Superior temporal gyrus (tissue), 1 donor: ENCODE measurements around the gene NAALADL2.
"Not testable (repeated sequence)": the region's sequence is repeated elsewhere in the genome, so short reads cannot be mapped to it uniquely, and the experiment has no call there.

Experiments used
- DNase-seq: peaks from one replicate; pipeline ENCODE4 v3.0.0-alpha.2; 2016; ENCODE audit errors: extremely low spot score

NAALADL2 gene

DNA sequence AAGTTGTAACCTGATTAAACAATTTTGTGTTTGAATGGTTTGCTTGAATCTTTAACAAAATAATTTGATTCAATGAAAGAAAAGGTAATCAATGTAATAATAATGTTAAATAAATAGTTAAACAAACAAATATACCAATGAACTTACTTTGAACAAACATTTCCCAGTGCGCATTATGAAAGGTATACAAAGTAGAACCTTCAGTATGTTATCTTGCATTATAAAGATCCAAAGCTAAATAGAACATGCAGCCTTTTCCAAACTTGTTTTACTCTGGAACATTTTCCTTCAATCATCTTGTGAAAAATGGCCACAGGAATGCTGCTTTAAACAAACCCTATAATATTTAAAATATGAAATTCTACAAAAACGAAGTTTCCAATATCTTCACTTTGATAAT lies 620.0 kb downstream of the NAALADL2 start:
- no peak for DNase-seq

DNA sequence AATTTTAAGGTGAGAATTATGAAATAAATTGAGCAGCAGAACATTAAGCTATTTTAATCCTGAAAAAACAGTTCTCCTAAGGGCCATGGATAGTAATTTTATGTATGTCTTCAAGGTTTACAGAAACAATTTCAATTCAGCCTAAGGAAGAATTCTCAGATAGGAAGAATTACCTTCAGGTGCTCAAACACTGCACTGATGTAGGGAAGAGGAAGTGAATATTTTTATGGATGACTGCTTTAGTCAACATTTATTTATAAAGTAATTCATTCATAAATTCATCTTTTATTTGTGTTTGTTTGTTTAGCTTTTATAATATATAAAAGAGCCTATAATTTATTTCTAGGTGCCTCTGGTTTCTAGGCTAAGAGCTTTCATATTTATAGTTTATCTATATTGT lies 620.7 kb downstream of the NAALADL2 start:
- DNase-seq = no peak

DNA sequence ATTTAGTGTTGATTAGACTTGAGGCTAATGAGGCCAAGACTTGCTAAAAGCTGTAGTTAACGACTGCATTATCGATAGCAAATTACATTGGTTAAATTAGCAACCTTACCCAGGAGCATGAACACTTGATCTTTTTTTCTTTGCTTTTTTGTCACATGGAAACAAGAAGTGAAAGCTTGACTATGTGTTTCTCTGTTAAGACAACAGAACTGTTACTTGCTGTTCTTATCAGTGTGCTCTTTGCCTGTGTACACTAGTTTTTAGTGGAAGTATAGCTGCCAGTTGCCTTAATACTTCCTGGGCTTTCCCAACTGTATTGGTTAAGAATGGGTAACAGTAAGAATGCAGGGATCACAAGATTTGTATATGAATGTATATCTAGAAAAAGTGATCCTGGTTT lies 625.5 kb downstream of the NAALADL2 start:
- no peak for DNase-seq

DNA sequence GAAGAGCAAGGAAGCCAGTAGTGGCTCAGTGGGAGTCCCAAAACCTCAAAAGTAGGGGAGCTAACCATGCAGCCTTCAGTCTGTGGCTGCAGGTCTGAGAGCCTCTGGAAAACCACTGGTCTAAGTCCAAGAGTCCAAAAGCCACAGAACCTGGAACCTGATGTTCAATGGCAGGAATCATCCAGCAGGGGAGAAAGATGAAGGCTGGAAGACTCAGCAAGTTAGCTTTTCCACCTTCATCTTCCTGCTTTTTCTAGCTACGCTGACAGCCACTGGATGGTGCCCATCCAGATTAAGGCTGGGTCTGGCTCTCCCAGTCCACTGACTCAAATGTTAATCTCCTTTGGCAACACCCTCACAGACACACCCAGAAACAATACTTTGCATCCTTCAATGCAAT lies 626.3 kb downstream of the NAALADL2 start:
- no peak for DNase-seq

DNA sequence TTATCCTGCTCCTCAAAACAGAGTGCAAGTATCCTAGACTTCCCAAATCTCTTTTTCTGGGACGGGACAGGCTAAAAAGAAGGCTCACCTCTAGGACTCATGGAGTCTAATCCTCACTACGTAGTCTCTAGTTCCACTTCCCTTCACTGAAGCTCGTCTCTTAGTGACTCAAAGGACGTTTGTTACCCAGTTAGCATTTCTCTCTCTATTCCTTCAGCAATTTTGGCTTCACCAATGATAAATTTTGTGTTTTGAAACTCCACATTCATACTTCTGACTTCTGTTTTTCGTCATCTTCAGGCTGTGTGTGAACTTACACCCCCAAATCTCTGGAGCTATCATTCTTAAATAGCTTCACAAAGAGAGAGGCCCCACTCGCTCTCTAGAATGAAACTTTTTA lies 627.1 kb downstream of the NAALADL2 start:
- DNase-seq = no peak

DNA sequence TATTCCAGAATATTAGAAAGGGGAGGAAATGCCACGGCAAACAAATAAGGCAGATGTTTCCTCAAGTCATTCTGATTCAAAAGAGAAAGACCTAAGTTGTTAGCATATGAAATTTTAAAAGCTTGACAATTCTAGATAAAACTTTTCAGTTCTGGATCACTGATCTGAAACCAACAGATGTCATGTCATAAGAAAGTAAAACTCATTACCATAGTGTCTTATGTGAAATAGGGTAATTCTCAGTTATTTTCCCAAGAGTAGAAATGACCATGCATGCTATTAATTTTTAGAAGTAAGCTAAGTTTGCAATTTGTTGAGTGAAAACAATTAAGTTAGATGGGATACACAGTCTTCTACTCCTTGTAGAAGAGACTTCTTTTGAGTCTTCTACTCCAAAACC lies 630.3 kb downstream of the NAALADL2 start:
- DNase-seq = no peak

DNA sequence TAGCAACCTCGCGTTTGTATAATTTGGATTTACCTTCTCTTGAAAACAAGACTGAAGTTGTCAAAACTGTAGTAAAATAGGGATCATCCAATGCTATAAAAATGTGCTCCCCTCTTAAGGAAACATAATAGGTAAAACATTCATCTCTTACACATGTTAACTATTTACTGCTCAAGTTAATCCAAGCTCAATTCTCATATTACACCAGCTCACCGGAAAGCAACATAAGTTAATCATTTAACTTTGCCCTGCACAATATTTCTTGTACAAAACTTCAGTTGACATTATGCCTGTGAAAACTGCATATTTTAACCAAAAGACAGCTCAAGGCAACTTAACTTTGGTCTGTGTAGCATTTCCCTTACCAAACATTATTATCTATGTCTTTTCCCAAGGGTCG lies 634.2 kb downstream of the NAALADL2 start:
- no peak for DNase-seq

DNA sequence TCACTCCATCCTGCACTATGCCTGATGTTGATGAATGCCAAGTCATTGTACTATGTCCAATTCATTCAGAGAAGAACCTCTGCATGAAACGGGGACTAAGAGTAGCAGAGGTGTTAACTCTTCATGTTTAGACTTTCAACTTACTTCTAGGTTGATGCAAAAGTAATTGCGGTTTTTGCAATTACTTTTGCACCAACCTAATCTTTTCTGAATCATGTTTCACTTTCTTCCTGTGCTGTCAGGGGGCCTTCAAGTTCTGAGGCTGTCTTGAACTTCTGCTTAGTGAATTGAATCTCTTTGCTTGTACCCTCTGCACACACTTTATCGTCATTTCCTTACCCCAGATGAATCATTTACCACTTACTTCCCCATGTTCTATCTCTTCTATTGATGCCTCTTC lies 636.2 kb downstream of the NAALADL2 start:
- DNase-seq = no peak

DNA sequence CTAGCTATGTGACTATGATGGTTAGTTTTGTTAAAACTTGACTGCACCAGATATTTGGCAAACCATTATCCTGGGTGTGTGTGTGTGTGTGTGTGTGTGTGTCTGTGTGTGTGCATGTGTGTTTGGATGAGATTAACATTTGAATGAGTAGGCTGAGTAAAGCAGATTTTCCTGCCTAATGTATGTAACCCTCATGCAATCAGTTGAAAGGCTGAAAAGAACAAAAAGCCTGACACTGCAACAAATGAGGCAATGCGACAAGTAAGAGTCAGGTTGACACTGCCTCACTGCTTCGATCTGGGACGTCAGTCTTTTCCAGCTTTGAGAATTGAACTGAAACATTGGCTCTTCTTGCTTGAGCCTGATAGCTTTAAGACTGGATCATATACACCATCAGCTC lies 643.0 kb downstream of the NAALADL2 start:
- DNase-seq = no peak

DNA sequence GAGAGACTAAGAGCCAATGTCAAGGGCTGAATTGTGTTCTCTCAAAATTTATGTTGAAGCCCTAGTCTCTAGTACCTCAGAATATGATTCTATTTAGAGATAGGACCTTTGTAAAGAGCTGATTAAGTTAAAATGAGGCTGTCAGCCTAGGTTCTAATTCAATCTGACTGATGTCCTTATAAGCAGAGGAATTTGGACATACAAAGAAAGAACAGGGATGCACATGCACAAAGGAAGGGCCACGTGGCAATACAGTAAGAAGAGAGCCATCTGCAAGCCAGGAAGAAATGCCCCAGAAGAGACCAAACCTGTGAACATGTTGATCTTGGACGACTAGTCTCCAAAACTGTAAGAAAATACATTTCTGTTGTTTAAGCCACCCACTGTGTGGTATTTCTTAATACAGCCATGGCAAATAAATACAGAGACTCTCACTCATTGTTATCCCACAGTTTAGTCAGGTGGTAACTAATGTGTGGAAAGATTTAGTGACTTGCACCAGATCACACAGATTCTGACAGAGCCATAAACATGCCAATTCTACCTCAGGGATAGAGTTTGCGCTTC lies 652.2 kb downstream of the NAALADL2 start:
- DNase-seq = no peak

DNA sequence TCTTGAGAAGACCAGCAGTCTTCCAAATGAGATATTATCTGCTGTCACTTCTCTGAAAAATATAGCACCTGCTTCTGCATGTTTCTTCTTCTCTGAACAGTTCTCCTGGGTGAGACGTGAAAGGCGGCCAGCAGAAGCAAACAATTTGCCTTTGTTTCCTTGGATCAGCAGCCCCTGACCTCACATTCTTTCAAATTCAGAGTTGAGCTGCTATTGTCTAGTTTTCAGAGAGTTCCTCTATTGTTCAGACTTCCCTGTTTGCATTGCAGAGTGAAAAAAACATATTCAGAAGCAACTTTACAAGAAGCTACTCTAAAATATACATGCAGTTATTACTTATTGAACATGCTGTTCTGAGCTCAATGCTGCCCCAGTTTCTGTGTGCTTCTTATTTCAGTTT lies 653.6 kb downstream of the NAALADL2 start:
- peak; percentile 88 for DNase-seq

DNA sequence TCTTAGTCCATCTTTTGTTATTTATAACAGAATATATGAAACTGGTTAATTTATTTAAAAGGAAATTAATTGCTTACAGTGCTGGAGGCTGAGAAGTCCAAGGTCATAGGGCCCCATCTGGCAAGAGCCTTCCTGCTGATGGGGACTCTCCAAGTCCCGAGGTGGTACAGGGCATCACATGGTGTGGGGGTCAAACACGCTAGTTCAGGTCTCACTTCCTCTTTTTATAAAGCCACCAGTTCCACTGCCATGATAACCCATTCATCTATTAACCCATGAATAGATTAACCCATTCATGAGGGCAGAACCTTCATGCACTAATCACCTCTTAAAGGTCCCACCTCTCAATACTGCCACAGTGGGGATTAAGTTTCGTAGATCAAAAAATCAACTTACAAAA lies 659.3 kb downstream of the NAALADL2 start:
- DNase-seq = no peak

DNA sequence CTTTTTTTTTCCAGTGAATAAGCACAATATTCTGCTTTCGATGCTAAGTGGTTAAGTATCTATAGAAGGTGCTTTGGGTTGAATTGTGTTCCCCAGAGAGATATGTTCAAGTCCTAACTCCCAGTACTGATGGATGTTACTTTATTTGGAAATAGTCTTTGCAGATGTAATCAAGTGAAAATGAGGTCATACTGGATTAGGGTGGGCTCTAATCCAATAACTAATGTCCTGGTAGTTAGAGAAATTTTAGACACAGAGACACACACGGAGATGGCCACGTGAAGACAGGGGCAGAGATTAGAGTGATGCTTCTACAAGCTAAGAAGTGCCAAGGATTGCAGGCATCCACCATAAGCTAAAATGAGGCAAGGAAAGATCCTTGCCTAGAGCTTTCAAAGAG lies 662.3 kb downstream of the NAALADL2 start:
- no peak for DNase-seq

DNA sequence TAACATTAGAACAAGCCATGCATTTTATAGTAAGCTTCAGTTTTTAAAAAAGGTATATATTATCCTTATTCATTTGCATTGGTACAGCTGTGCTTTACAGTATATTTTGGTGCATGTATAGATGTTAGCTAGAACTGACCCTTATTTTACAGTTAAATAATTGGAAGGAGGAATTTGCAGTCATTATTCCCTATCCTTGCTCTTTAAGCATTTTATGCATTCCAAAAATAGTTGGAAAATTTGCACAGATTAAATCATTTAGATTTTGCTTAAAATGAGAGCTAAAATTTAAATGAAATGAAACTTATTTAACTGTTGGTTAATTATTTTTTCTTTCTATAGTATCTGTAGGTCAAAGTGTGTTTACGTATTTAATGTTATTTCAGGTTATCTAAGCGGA lies 667.1 kb downstream of the NAALADL2 start:
- no peak for DNase-seq

DNA sequence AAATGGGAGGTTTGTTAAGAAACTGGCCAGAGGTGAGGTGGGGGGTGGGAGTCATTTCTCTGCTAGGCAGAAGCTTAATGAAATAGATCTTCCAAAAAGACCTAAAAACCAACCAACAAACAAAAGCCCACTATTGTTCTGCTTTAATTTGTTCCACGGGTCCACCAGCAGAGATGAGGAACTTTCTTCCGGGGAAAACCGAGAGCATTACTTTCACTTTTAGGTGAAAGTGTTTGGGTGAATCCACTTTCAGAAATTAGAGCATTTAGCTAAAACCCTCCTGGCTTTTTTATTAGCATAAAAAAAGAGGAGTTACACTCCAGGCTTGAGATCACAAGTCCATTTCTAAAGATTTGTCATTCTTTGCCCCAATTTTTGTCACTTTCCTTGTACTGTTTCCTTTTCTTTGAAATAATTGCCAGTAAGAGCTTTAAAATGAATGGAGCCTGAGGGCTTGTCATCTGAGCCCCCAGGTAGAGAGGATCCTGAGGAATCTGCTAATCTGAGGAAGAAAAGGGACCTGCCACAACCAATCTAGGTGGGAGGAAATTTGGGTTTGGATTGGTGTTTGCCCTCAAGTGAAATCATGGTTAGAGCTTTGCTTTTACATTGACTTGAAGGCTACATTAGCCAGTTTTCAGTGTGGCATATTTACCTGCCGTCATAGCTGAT lies 667.6 kb downstream of the NAALADL2 start:
- peak; percentile 50 for DNase-seq

DNA sequence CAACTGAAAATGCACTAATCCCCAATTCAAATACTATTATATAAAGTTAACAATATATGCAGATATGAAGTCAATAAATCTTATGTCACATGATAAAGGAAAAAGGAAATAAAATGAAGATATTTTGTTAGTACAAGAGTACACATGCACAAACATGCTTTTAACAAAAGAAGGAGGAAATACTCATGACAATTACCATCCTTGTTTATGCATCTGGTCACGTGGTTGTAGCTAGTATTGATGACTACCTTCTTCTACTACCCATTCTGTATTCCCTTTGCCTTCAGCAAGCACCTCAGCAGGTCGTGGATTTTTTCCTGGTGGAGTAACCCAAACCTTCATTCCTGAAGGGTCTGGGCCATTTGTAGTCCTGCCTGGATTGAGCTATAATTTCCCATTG lies 669.6 kb downstream of the NAALADL2 start:
- DNase-seq = not testable (repeated sequence)

DNA sequence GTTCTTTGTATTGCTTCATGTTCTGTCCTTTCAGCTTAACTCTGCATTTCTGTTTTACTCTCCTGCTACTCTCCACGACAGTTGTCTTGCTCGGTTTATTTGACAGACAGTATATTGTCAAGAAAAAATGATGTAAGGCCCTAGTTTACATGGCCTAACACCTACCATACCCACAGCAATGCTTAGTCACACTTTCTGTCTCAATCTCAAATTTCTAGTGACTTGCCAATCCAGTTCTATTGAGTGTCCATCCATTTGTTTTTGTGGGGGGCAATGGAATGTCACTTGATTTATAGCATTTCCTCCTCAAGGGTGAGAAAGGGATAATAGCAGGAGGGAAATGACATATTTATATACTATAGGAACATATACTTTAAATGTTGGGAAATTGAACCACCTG lies 676.2 kb downstream of the NAALADL2 start:
- DNase-seq = no peak

DNA sequence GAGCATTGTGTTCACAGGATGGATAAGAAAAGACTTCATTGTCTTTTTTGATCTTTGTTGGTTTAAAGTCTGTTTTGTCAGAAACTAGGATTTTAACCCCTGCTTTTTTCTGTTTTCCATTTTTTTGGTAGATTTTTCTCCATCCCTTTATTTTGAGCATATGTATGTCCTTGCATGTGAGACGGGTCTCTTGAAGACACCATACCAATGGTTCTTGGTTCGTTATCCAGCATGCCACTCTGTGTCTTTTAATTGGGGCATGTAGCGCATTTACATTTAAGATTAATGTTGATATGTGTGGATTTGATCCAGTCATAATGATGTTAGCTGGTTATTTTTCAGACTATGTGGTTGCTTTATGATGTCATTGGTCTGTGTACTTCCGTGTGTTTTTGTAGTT lies 687.0 kb downstream of the NAALADL2 start:
- DNase-seq = no peak

DNA sequence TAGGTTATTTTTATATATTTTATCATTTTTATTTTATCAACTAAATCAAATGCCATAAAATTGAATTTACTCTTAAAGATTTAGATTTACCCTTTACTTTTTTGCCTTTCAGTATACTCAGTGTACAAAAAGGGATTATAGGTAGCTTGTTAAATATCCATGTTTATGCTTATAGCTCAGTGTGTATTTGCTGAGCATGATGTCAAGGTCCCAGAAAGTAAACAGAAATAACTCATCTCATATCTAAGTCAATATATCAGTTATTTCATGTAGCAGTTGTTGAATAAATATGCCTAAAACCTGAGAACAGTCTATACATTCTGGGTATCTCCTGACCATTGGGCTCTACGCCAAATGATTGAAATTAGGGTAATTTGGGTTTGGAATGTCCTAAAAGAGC lies 693.8 kb downstream of the NAALADL2 start:
- DNase-seq = no peak

DNA sequence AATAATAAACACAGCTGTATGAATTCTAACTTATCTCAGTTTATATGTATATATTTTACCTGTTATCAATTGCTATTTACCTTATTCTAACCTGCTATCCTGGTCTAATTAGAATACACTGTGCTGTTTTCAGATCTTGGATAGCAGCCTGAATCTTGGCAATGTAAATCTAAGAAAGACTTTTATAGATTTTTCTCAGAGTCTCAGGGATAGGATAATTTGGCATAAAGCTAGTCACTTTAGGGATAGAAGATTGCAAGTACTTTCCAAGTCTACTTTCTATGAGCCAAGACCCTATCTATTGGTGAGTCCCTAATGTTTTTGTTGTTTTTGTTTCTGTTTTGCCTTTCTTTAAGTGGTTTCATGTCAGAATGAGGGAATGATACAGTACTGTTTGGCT lies 695.7 kb downstream of the NAALADL2 start:
- DNase-seq = no peak

DNA sequence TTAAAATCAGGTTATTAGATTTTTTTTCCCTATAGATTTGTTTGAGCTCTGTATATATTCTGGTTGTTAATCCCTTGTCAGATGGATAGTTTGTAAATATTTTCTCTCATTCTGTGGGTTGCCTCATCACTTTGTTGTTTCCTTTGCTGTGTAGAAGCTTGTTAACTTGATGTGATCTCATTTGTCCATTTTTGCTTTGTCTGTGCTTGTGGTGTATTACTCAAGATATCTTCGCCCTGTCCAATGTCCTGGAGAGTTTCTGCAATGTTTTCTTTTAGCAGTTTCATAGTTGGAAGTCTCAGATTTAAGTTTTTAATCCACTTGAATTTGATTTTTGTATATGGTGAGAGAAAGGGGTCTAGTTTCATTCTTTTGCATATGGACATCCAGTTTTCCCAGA lies 699.1 kb downstream of the NAALADL2 start:
- no peak for DNase-seq

DNA sequence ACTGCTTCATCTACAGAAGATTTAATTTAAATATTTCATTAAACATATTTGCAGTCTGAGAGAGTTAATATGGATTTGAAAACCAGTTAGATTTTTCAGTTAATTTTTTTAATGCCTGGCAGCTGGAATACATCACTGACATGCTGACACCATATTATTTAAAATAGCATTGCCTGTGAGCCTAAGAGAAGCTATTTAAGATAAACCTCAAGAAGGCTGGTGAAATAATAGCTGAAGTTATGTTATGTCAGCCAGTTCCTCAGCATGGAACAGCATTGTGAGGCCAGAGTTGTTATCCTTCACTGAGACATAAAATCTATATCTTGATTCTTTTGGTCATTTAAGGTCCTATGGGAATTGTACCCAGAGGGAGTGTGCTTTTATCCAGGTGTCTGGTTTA lies 705.2 kb downstream of the NAALADL2 start:
- no peak for DNase-seq

DNA sequence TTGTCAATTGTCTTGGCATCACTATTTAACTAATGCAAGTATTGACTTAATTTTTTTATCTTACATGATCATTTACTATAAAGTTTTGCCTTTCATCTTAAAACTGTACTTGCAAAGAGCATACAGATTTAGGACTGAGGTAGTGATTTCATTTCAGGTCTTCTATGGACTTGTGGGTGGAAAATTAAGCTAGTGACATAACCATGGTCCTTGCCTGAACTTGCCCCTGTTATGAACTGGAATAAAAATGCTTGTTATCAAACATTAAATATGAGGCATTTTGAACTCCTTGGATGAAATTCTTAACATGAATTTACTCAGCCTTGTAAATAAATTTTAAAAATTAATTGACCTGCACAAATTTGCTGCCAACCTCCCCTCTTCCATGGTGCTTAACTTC lies 712.0 kb downstream of the NAALADL2 start:
- no peak for DNase-seq

DNA sequence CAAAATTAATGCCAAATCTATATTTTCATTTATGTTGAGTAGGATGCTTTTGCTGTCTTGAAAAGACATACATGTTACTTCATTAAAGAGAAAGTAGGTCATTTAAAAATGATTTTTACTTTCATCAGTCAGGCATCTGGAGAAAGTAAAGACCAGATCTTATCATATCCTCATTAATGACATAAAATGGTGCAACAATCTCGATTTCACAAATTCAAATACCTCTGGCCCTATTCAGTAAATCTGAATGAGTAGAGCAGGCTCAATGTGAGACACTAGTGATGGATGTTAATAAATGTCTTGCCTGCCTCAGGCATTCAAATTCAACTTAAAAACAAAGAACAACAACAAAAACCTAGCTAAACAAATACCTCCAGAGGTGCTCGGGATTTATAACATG lies 714.1 kb downstream of the NAALADL2 start:
- no peak for DNase-seq
